Adipose tissue (tissue), 3 donors: ENCODE data around the gene PLCB4. TPM values are rescaled to one million over a fixed set of nuclear protein-coding genes. Genes with fewer than 3 reads are reported as not detected.

Source experiments
- H3K27ac ChIP-seq: one replicate; pipeline ENCODE4 v1.5.1; 2013; ENCODE audit warnings: low read depth, low read length
- WGBS, 3 donors: extraction: QIAGEN DNeasy Blood & Tissue Kit; methylation state at CpG; one replicate each; pipeline ENCODE4 v1.1.7; 2013; 5-methylcytosine and 5-hydroxymethylcytosine counted together
- polyA plus RNA-seq, 3 donors: library from polyadenylated mRNA; stranded (reverse); fragments of 200-250 nt; gene quantifications; one replicate each; pipeline ENCODE4 v1.2.3, GENCODE V29; 2013
- donor health status: healthy with polysubstance abuse.
- donor health status: Bipolar disorder and iron deficiency.
- donor health status: healthy.

The PLCB4 gene
- polyA plus RNA-seq, 3 donors, result 1.5 to 11.4 (median 5.7) TPM

- no peak overlapping the region for H3K27ac ChIP-seq
- WGBS, 3 donors, result 92 to 94% (median 93%) methylated on average over 10 of the region's 10 CpGs
Observed at GRCh38 chr20:9413001-9413400, 344.1 kb downstream of the PLCB4 start.

- 90 to 98% (median 95%) methylated on average over 2 of the region's 2 CpGs for WGBS, 3 donors
- H3K27ac ChIP-seq, result no peak overlapping the region
Observed at GRCh38 chr20:9415426-9415825, 346.5 kb downstream of the PLCB4 start.

GRCh38 chr20:9416421-9416820 lies 347.5 kb downstream of the PLCB4 start:
- H3K27ac ChIP-seq, result no peak overlapping the region
- WGBS, 3 donors, result 87 to 95% (median 90%) methylated on average over 3 of the region's 3 CpGs

GRCh38 chr20:9417665-9418064 lies 348.8 kb downstream of the PLCB4 start:
- H3K27ac ChIP-seq, result no peak overlapping the region

- WGBS, 3 donors, result 81 to 93% (median 88%) methylated on average over 5 of the region's 5 CpGs
- no peak overlapping the region for H3K27ac ChIP-seq
Observed at GRCh38 chr20:9422321-9423057, 353.6 kb downstream of the PLCB4 start.

- 91 to 96% (median 95%) methylated on average over 3 of the region's 3 CpGs for WGBS, 3 donors
Observed at GRCh38 chr20:9424551-9424950, 355.7 kb downstream of the PLCB4 start.

GRCh38 chr20:9427430-9428291 lies 358.8 kb downstream of the PLCB4 start:
- H3K27ac ChIP-seq, result no peak overlapping the region
- WGBS, 3 donors, result 69 to 78% (median 76%) methylated on average over 9 of the region's 9 CpGs

More at GRCh38 chr20:9424551-9424950, 355.7 kb downstream of the PLCB4 start:
- H3K27ac ChIP-seq, result no peak overlapping the region

- no peak overlapping the region for H3K27ac ChIP-seq
Observed at GRCh38 chr20:9428292-9428607, 359.4 kb downstream of the PLCB4 start.

- no peak overlapping the region for H3K27ac ChIP-seq
Observed at GRCh38 chr20:9439806-9440205, 370.9 kb downstream of the PLCB4 start.

GRCh38 chr20:9440892-9441291 lies 372.0 kb downstream of the PLCB4 start:
- 69 to 74% (median 72%) methylated on average over 3 of the region's 3 CpGs for WGBS, 3 donors
- no peak overlapping the region for H3K27ac ChIP-seq

- no peak overlapping the region for H3K27ac ChIP-seq
- 82 to 92% (median 84%) methylated on average over 3 of the region's 3 CpGs for WGBS, 3 donors
Observed at GRCh38 chr20:9441948-9442347, 373.1 kb downstream of the PLCB4 start.

GRCh38 chr20:9442858-9443257 lies 374.0 kb downstream of the PLCB4 start:
- H3K27ac ChIP-seq, result no peak overlapping the region

GRCh38 chr20:9444921-9445320 lies 376.0 kb downstream of the PLCB4 start:
- 41 to 74% (median 72%) methylated on average over 2 of the region's 2 CpGs for WGBS, 3 donors
- H3K27ac ChIP-seq, result no peak overlapping the region

- H3K27ac ChIP-seq, result no peak overlapping the region
Observed at GRCh38 chr20:9447182-9447581, 378.3 kb downstream of the PLCB4 start.

GRCh38 chr20:9453201-9453600 lies 384.3 kb downstream of the PLCB4 start:
- no peak overlapping the region for H3K27ac ChIP-seq
- WGBS, 3 donors, result 76 to 94% (median 93%) methylated on average over 2 of the region's 2 CpGs

GRCh38 chr20:9454791-9455190 lies 385.9 kb downstream of the PLCB4 start:
- 73 to 84% (median 77%) methylated on average over 2 of the region's 2 CpGs for WGBS, 3 donors
- H3K27ac ChIP-seq, result no peak overlapping the region

- H3K27ac ChIP-seq, result no peak overlapping the region
- 83 to 90% (median 87%) methylated on average over 2 of the region's 2 CpGs for WGBS, 3 donors
Observed at GRCh38 chr20:9457136-9457535, 388.2 kb downstream of the PLCB4 start.

- WGBS, 3 donors, result 70 to 85% (median 74%) methylated on average over 1 of the region's 1 CpG
- no peak overlapping the region for H3K27ac ChIP-seq
Observed at GRCh38 chr20:9458138-9458796, 389.4 kb downstream of the PLCB4 start.

- H3K27ac ChIP-seq, result no peak overlapping the region
- 54 to 81% (median 74%) methylated on average over 2 of the region's 2 CpGs for WGBS, 3 donors
Observed at GRCh38 chr20:9460518-9460917, 391.6 kb downstream of the PLCB4 start.

- H3K27ac ChIP-seq, result no peak overlapping the region
- 41 to 49% (median 48%) methylated on average over 3 of the region's 3 CpGs for WGBS, 3 donors
Observed at GRCh38 chr20:9467995-9468394, 399.1 kb downstream of the PLCB4 start.
